WTC11 (cell line): ENCODE results near the gene EGR4.

Experiments
- ATF1 ChIP-seq: sonication (generic); formaldehyde crosslinking; IDR thresholded peaks from 2 replicates; pipeline ENCODE4 v1.8.1; 2023; ENCODE audit warnings: mild to moderate bottlenecking, moderate library complexity, missing genetic modification reagents
- NR3C1 ChIP-seq: sonication (generic); formaldehyde crosslinking; conservative IDR thresholded peaks from 2 replicates; pipeline ENCODE4 v1.8.1; 2023; ENCODE audit warnings: low read depth, mild to moderate bottlenecking, missing genetic modification reagents
- SMAD3 ChIP-seq: sonication (generic); formaldehyde crosslinking; IDR thresholded peaks from 2 replicates; pipeline ENCODE4 v1.8.0; 2022; ENCODE audit warnings: missing genetic modification reagents, mild to moderate bottlenecking, borderline replicate concordance
- TEAD4 ChIP-seq: sonication (generic); formaldehyde crosslinking; IDR thresholded peaks from 2 replicates; pipeline ENCODE4 v1.8.0; 2022; ENCODE audit warnings: mild to moderate bottlenecking, missing genetic modification reagents
- TF ChIP-seq, protein P1 (sequence below): fragments of 200-600 bp; IDR thresholded peaks from 2 replicates; pipeline ENCODE4 v1.8.0; 2022; ENCODE audit warnings: antibody characterized with exemption

DNA sequence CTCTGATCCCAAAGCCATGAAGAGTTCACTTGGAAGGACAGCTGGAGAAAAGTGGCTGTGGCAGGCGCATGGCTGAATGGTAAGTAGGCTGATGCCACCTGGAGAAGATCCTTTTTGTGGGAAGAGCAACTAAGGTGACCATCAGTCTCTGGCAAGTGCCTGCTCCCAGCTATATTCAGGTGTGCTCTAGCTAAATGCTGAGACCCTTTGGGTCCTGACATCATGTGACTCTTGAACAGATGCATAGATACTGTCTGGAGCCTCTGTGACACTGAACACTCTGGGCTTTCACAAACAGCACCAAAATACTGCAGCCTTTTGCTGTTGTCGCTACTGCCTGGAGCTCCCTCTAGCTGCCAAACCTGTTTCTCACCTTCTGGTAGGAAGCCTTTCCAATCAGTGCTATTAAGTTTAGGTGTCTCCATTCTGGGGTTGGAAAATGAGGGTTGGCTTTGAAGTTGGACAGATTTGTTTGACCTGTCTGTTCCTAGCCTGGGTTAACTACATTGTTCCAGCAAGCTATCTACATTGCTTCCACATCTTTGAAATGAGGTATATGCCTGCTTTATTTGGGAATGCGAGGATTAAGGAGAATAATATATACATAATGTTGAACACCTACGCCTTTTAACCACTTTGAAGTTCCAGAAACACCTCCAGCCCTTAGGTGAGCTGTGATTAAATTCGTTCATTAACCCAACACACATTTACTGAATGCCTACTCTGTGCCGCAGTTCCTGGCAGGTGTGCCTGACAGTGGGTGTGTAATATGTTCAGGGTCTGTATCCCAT is 3.1 kb downstream of the EGR4 start:
- TF ChIP-seq SMAD3 (CRISPR knock-in tag) (no peak), TEAD4 (CRISPR knock-in tag) (no peak), NR3C1 (CRISPR knock-in tag) (no peak), ATF1 (no peak)
- TF ChIP-seq, protein P1, sequence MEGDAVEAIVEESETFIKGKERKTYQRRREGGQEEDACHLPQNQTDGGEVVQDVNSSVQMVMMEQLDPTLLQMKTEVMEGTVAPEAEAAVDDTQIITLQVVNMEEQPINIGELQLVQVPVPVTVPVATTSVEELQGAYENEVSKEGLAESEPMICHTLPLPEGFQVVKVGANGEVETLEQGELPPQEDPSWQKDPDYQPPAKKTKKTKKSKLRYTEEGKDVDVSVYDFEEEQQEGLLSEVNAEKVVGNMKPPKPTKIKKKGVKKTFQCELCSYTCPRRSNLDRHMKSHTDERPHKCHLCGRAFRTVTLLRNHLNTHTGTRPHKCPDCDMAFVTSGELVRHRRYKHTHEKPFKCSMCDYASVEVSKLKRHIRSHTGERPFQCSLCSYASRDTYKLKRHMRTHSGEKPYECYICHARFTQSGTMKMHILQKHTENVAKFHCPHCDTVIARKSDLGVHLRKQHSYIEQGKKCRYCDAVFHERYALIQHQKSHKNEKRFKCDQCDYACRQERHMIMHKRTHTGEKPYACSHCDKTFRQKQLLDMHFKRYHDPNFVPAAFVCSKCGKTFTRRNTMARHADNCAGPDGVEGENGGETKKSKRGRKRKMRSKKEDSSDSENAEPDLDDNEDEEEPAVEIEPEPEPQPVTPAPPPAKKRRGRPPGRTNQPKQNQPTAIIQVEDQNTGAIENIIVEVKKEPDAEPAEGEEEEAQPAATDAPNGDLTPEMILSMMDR: no peak
